ENCODE results near the gene DPEP1.

The DPEP1 gene

GRCh38 chr16:89641458-89642119, 28.1 kb downstream of the DPEP1 start:
- Histone ChIP-seq H3K4me1 (ENCODE audit: control insufficient read depth, insufficient read depth, low read length) (peaks cover 13% of the 10 kb centered on the region), H3K27me3 (ENCODE audit: control insufficient read depth in 1 of 2, insufficient read depth in 2 of 2, low read length in 2 of 2) (no peaks in the 10 kb centered on the region), H3K4me3 (ENCODE audit: low read length in 2 of 2) (peak overlapping the region in 1 of 2 donors; percentile 66), H3K36me3 (ENCODE audit: control insufficient read depth in 2 of 2, insufficient read depth in 2 of 2, low read length in 2 of 2) (peaks cover 14 to 16% of the 10 kb centered on the region in 2 donors), H3K9me3 (ENCODE audit: control insufficient read depth in 2 of 2, low read length in 2 of 2) (no peaks in the 10 kb centered on the region), H3K9ac (ENCODE audit: low read length in 2 of 2) (peak overlapping the region in 1 of 2 donors; percentile 58), H3K27ac (ENCODE audit: low read length) (no peak overlapping the region)

- Histone ChIP-seq H3K9me3 (ENCODE audit: control insufficient read depth in 2 of 2, low read length in 2 of 2) (no peaks in the 10 kb centered on the region), H3K27ac (ENCODE audit: low read length) (no peak overlapping the region), H3K4me3 (ENCODE audit: low read length in 2 of 2) (no peak overlapping the region), H3K36me3 (ENCODE audit: control insufficient read depth in 2 of 2, insufficient read depth in 2 of 2, low read length in 2 of 2) (peaks cover 18 to 20% of the 10 kb centered on the region in 2 donors), H3K27me3 (ENCODE audit: control insufficient read depth in 1 of 2, insufficient read depth in 2 of 2, low read length in 2 of 2) (no peaks in the 10 kb centered on the region), H3K9ac (ENCODE audit: low read length in 2 of 2) (no peak overlapping the region), H3K4me1 (ENCODE audit: control insufficient read depth, insufficient read depth, low read length) (peaks cover 13% of the 10 kb centered on the region)
Measured at GRCh38 chr16:89642574-89642973, 29.1 kb downstream of the DPEP1 start.

GRCh38 chr16:89643769-89644300, 30.4 kb downstream of the DPEP1 start:
- no peak overlapping the region for H3K4me3 ChIP-seq (ENCODE audit: low read length in 2 of 2)
- H3K9me3 ChIP-seq (ENCODE audit: control insufficient read depth in 2 of 2, low read length in 2 of 2) = no peaks in the 10 kb centered on the region
- peaks cover 18 to 20% of the 10 kb centered on the region in 2 donors for H3K36me3 ChIP-seq (ENCODE audit: control insufficient read depth in 2 of 2, insufficient read depth in 2 of 2, low read length in 2 of 2)
- H3K9ac ChIP-seq (ENCODE audit: low read length in 2 of 2) = no peak overlapping the region
- peaks cover 13% of the 10 kb centered on the region for H3K4me1 ChIP-seq (ENCODE audit: control insufficient read depth, insufficient read depth, low read length)
- H3K27me3 ChIP-seq (ENCODE audit: control insufficient read depth in 1 of 2, insufficient read depth in 2 of 2, low read length in 2 of 2) = no peaks in the 10 kb centered on the region
- H3K27ac ChIP-seq (ENCODE audit: low read length) = no peak overlapping the region

- H3K9me3 ChIP-seq (ENCODE audit: control insufficient read depth in 2 of 2, low read length in 2 of 2) = no peaks in the 10 kb centered on the region
- peaks cover 18 to 25% of the 10 kb centered on the region in 2 donors for H3K36me3 ChIP-seq (ENCODE audit: control insufficient read depth in 2 of 2, insufficient read depth in 2 of 2, low read length in 2 of 2)
- H3K27ac ChIP-seq (ENCODE audit: low read length) = no peak overlapping the region
- no peak overlapping the region for H3K4me3 ChIP-seq (ENCODE audit: low read length in 2 of 2)
- no peaks in the 10 kb centered on the region for H3K27me3 ChIP-seq (ENCODE audit: control insufficient read depth in 1 of 2, insufficient read depth in 2 of 2, low read length in 2 of 2)
- no peak overlapping the region for H3K9ac ChIP-seq (ENCODE audit: low read length in 2 of 2)
- H3K4me1 ChIP-seq (ENCODE audit: control insufficient read depth, insufficient read depth, low read length) = peaks cover 12% of the 10 kb centered on the region
Measured at GRCh38 chr16:89645122-89645521, 31.7 kb downstream of the DPEP1 start.

GRCh38 chr16:89646270-89646669, 32.8 kb downstream of the DPEP1 start:
- H3K27me3 ChIP-seq (ENCODE audit: control insufficient read depth in 1 of 2, insufficient read depth in 2 of 2, low read length in 2 of 2) = no peaks in the 10 kb centered on the region
- H3K36me3 ChIP-seq (ENCODE audit: control insufficient read depth in 2 of 2, insufficient read depth in 2 of 2, low read length in 2 of 2) = peaks cover 18 to 30% of the 10 kb centered on the region in 2 donors
- H3K9me3 ChIP-seq (ENCODE audit: control insufficient read depth in 2 of 2, low read length in 2 of 2) = no peaks in the 10 kb centered on the region
- no peak overlapping the region for H3K9ac ChIP-seq (ENCODE audit: low read length in 2 of 2)
- peaks cover 4% of the 10 kb centered on the region for H3K4me1 ChIP-seq (ENCODE audit: control insufficient read depth, insufficient read depth, low read length)
- no peak overlapping the region for H3K27ac ChIP-seq (ENCODE audit: low read length)
- H3K4me3 ChIP-seq (ENCODE audit: low read length in 2 of 2) = no peak overlapping the region

- Histone ChIP-seq H3K4me1 (ENCODE audit: control insufficient read depth, insufficient read depth, low read length) (no peaks in the 10 kb centered on the region), H3K4me3 (ENCODE audit: low read length in 2 of 2) (no peak overlapping the region), H3K27me3 (ENCODE audit: control insufficient read depth in 1 of 2, insufficient read depth in 2 of 2, low read length in 2 of 2) (no peaks in the 10 kb centered on the region), H3K27ac (ENCODE audit: low read length) (no peak overlapping the region), H3K9ac (ENCODE audit: low read length in 2 of 2) (no peak overlapping the region), H3K9me3 (ENCODE audit: control insufficient read depth in 2 of 2, low read length in 2 of 2) (no peaks in the 10 kb centered on the region), H3K36me3 (ENCODE audit: control insufficient read depth in 2 of 2, insufficient read depth in 2 of 2, low read length in 2 of 2) (peaks cover 23 to 30% of the 10 kb centered on the region in 2 donors)
Measured at GRCh38 chr16:89646906-89647305, 33.5 kb downstream of the DPEP1 start.

GRCh38 chr16:89651584-89651983, 38.1 kb downstream of the DPEP1 start:
- H3K27me3 ChIP-seq (ENCODE audit: control insufficient read depth in 1 of 2, insufficient read depth in 2 of 2, low read length in 2 of 2) = no peaks in the 10 kb centered on the region
- no peak overlapping the region for H3K4me3 ChIP-seq (ENCODE audit: low read length in 2 of 2)
- H3K9me3 ChIP-seq (ENCODE audit: control insufficient read depth in 2 of 2, low read length in 2 of 2) = no peaks in the 10 kb centered on the region
- H3K27ac ChIP-seq (ENCODE audit: low read length) = no peak overlapping the region
- H3K36me3 ChIP-seq (ENCODE audit: control insufficient read depth in 2 of 2, insufficient read depth in 2 of 2, low read length in 2 of 2) = peaks cover 9 to 14% of the 10 kb centered on the region in 2 donors
- no peak overlapping the region for H3K9ac ChIP-seq (ENCODE audit: low read length in 2 of 2)
- peaks cover 3% of the 10 kb centered on the region for H3K4me1 ChIP-seq (ENCODE audit: control insufficient read depth, insufficient read depth, low read length)

- Histone ChIP-seq H3K4me3 (ENCODE audit: low read length in 2 of 2) (no peak overlapping the region), H3K4me1 (ENCODE audit: control insufficient read depth, insufficient read depth, low read length) (peaks cover 16% of the 10 kb centered on the region), H3K9me3 (ENCODE audit: control insufficient read depth in 2 of 2, low read length in 2 of 2) (no peaks in the 10 kb centered on the region), H3K27ac (ENCODE audit: low read length) (no peak overlapping the region), H3K9ac (ENCODE audit: low read length in 2 of 2) (no peak overlapping the region), H3K27me3 (ENCODE audit: control insufficient read depth in 1 of 2, insufficient read depth in 2 of 2, low read length in 2 of 2) (no peaks in the 10 kb centered on the region), H3K36me3 (ENCODE audit: control insufficient read depth in 2 of 2, insufficient read depth in 2 of 2, low read length in 2 of 2) (peaks cover 5 to 10% of the 10 kb centered on the region in 2 donors)
Measured at GRCh38 chr16:89653656-89654295, 40.3 kb downstream of the DPEP1 start.

- Histone ChIP-seq H3K4me3 (ENCODE audit: low read length in 2 of 2) (no peak overlapping the region), H3K36me3 (ENCODE audit: control insufficient read depth in 2 of 2, insufficient read depth in 2 of 2, low read length in 2 of 2) (peaks cover 4 to 5% of the 10 kb centered on the region in 2 donors), H3K27ac (ENCODE audit: low read length) (no peak overlapping the region), H3K4me1 (ENCODE audit: control insufficient read depth, insufficient read depth, low read length) (peaks cover 20% of the 10 kb centered on the region), H3K9ac (ENCODE audit: low read length in 2 of 2) (no peak overlapping the region), H3K9me3 (ENCODE audit: control insufficient read depth in 2 of 2, low read length in 2 of 2) (no peaks in the 10 kb centered on the region), H3K27me3 (ENCODE audit: control insufficient read depth in 1 of 2, insufficient read depth in 2 of 2, low read length in 2 of 2) (no peaks in the 10 kb centered on the region)
Measured at GRCh38 chr16:89655062-89655643, 41.7 kb downstream of the DPEP1 start.

- Histone ChIP-seq H3K27me3 (ENCODE audit: control insufficient read depth in 1 of 2, insufficient read depth in 2 of 2, low read length in 2 of 2) (no peaks in the 10 kb centered on the region), H3K4me3 (ENCODE audit: low read length in 2 of 2) (peak overlapping the region; percentile 92 to 96), H3K9me3 (ENCODE audit: control insufficient read depth in 2 of 2, low read length in 2 of 2) (no peaks in the 10 kb centered on the region), H3K27ac (ENCODE audit: low read length) (no peak overlapping the region), H3K4me1 (ENCODE audit: control insufficient read depth, insufficient read depth, low read length) (peaks cover 20% of the 10 kb centered on the region), H3K36me3 (ENCODE audit: control insufficient read depth in 2 of 2, insufficient read depth in 2 of 2, low read length in 2 of 2) (peaks cover 3 to 5% of the 10 kb centered on the region in 2 donors), H3K9ac (ENCODE audit: low read length in 2 of 2) (peak overlapping the region in 1 of 2 donors; percentile 91)
Measured at GRCh38 chr16:89656435-89657121, 43.1 kb downstream of the DPEP1 start.

Data from stomach smooth muscle (tissue), 2 donors.